HG03342 (cell line): ENCODE results near the gene GPR68.
"Not testable (repeated sequence)": the region's sequence is repeated elsewhere in the genome, so short reads cannot be mapped to it uniquely, and the experiment has no call there.

Experiments used
- ATAC-seq: cut with Tn5 transposase; IDR thresholded peaks from one replicate; pipeline ENCODE4 v1.9.1; 2021; ENCODE audit warnings: mild to moderate bottlenecking, moderate library complexity; ENCODE audit not compliant: unreplicated experiment

The GPR68 gene

DNA sequence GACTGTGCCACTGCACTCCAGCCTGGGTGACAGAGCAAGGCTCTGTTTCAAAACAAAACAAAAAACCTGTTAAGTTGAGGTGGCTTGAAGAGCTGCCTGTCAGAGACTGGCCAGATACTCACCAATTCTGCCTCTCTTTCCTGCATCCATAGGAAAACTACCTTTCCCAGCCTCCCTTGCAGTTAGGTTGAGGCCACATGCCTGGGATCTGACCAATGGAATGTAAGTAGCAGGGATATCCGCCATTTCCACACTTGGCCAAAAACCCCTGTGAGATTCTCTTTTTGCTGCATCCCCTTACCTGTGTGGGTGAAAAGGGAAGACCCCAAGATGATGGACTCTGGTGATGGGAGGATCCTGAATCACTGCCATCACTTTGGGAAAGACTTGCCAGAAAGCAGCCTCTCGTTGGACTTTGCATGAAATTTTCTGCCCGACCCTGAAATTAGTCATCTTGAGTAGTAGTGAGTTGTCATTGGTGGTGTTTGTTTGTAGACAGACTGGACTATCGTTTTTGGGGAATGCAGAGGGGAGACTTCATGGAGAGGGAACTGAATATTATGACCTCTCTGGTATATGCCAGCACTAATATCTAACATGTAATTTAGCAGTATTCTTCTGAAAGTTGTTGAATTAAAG lies 14.0 kb downstream of the GPR68 start:
- ATAC-seq: no peak

- peak; percentile 65 for ATAC-seq
Measured at GRCh38 chr14:91229743-91230200, 14.7 kb downstream of the GPR68 start.

DNA sequence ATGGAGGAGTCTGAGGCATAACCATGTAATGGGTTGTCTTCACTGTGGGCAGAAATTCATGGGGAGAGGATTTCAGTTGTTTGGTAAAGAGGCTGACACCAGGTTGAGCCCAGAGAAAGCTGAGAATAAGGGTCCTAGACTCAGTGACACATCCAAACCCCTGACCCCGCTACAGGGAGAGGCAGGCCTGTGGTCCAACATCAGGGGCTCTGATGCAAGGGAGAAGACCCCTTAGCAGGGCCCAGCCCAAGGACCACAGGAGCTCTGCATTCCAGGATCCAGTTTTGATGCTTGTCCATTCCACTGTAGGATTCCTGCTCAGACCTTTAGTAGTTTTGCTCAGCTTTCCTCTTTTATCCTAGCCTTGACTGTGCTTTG lies 15.5 kb downstream of the GPR68 start:
- no peak for ATAC-seq

- ATAC-seq: peak; percentile 84
Measured at GRCh38 chr14:91228112-91229004, 16.1 kb downstream of the GPR68 start.

DNA sequence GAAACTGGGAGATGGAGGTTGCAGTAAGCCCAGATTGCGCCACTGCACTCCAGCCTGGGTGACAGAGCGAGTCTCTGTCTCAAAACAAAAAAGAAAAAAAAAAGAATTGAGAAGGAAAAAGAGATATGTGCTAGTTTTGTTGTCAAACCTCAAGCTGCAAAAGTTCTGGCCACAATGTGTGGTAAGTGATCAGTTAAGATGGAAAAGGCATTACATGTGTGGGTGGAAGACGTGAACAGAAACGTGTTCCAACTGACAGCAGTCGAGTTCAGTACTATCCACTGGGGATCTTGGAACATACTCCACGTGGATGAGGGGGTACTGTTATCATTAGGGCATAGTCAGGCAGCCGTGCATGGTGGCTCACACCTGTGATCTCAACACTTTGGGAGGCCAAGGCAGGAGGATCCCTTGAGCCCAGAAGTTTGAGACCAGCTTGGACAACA lies 17.3 kb downstream of the GPR68 start:
- no peak for ATAC-seq

DNA sequence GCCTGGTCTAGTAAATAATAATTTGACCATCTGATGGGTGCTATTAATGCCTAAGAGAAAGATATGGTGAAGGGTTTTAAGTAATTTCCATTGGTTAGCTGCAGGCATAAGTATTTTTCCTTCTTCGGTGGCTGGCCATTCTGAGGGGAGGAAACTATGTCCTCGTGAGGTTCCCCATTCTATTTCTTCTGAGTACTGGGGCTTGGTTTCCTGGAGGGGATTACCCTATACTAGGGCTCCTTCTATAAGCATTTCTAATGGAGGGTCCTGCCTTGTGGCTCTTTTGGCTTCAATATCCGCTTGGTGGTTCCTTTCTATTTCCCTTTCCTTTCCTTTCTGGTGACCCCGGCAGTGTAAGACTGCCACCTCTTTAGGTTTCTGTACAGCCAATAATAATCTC lies 18.1 kb downstream of the GPR68 start:
- not testable (repeated sequence) for ATAC-seq

- ATAC-seq: no peak
Measured at GRCh38 chr14:91225025-91225424, 19.5 kb downstream of the GPR68 start.

GRCh38 chr14:91223028-91223783 lies 21.3 kb downstream of the GPR68 start:
- no peak for ATAC-seq

GRCh38 chr14:91221270-91221669 lies 23.2 kb downstream of the GPR68 start:
- ATAC-seq: no peak

DNA sequence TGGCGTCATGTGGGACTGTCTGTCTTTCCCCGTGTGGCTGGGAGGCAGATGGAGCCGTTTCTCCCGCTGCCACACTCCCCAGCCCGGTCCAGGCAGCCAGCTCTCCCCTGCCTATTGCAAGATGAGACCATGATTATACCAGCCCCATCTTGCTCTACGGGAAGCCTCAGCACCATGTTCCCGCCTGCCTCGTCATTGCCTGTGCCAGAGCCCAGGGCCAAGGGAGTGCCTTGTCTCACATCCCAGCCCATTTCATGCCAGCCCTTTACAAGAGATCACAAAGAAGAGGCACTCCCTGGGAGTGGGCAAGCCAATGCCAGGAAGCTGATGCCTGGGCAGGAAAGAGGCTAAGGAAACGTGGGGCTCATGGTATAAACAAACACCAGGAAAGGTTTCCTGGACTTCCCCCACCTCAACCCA lies 23.9 kb downstream of the GPR68 start:
- no peak for ATAC-seq

GRCh38 chr14:91219517-91220389 lies 24.8 kb downstream of the GPR68 start:
- ATAC-seq: no peak

GRCh38 chr14:91218014-91218413 lies 26.5 kb downstream of the GPR68 start:
- no peak for ATAC-seq

DNA sequence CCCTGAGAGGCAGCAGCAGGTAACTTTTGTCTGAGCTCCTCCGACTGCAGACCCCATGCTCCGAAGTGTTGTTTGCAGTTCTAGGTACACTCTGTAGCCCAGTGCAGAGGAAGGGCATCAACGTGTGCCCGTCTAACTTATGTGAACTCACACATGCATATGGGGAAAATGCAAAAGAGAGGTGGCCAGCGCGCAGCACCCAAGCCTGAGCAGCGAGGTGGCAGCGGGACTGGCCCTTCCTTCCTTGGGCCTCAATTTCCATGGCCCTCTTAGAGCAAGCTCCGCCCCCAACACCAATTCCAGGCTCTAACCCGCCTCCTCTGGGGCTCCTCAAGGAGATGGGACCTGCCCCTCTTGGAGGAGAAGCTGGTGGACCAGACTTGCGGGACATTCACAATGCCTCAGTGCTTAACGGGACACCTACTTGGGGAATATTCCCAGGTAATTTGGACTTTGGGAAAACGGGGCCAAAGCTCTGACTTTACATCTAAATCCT lies 27.7 kb downstream of the GPR68 start:
- ATAC-seq: no peak

GRCh38 chr14:91215381-91215780 lies 29.1 kb downstream of the GPR68 start:
- ATAC-seq: no peak

DNA sequence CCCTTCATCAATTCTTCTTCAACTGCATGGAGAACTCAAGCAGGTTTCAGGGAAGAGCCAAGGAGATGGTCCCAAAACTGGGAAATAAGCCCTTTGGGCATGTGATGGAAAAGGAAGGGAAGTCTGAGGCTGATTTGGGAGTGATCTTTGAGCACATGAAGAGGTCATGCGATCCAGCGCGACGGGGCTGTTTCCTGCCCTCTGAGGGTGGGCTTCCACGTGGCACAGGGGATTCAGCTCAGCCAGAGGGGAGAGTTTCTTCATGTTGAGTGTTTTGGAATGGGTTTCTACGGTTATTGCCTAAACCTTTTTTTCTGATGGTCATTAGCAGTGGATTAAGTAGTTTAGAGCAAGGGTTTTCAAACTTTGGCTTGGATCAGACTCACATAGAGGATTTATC lies 30.2 kb downstream of the GPR68 start:
- ATAC-seq: no peak

GRCh38 chr14:91211017-91211416 lies 33.5 kb downstream of the GPR68 start:
- no peak for ATAC-seq

DNA sequence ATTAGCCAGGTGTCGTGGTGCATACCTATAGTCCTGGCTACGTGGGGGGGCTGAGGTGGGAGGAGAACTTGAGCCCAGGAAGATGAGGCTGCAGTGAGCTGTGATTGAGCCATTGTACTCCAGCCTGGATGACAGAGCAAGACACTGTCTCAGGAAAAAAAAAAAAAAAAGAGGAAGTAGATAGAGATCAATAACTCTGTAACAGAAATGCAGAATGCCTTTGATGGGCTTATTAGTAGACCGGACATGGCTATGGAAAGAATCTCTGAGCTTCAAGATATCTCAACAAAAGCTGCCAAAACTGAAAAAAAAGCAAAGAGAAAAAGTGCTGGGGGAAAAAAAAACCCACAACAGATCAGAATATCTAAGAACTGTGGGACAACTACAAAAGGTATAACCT lies 37.5 kb downstream of the GPR68 start:
- no peak for ATAC-seq

- no peak for ATAC-seq
Measured at GRCh38 chr14:91205459-91205858, 39.0 kb downstream of the GPR68 start.

- no peak for ATAC-seq
Measured at GRCh38 chr14:91204657-91205056, 39.8 kb downstream of the GPR68 start.

GRCh38 chr14:91202234-91202974 lies 42.1 kb downstream of the GPR68 start:
- ATAC-seq: no peak
